AG09309 (cell line): ENCODE results near the gene GALNT9.

Experiments used
- DNase-seq: peaks from one replicate; pipeline ENCODE4 v3.0.0-alpha.2; 2010; ENCODE audit warnings: low read depth
- H3K4me3 ChIP-seq: 2 replicates; pipeline ENCODE4 v1.5.1; 2011; ENCODE audit warnings: mild to moderate bottlenecking, low read depth, low read length, moderate library complexity; ENCODE audit not compliant: control insufficient read depth
- CTCF ChIP-seq: IDR thresholded peaks from 2 replicates; pipeline ENCODE4 v1.5.1; 2011; ENCODE audit warnings: mild to moderate bottlenecking, low read depth, low read length, inconsistent platforms; ENCODE audit not compliant: insufficient read depth, control insufficient read depth; ENCODE audit errors: missing control alignments

Gene GALNT9

GRCh38 chr12:132324841-132325732 lies 4.3 kb downstream of the GALNT9 start:
- no peak overlapping the region for H3K4me3 ChIP-seq
- DNase-seq, result no peak
- TF ChIP-seq CTCF, result no peak

GRCh38 chr12:132324173-132324572 lies 5.2 kb downstream of the GALNT9 start:
- no peak overlapping the region for H3K4me3 ChIP-seq
- DNase-seq, result no peak
- TF ChIP-seq CTCF, result no peak

- DNase-seq, result no peak
- no peak overlapping the region for H3K4me3 ChIP-seq
- TF ChIP-seq CTCF, result no peak
These were observed 6.0 kb downstream of the GALNT9 start for GRCh38 chr12:132323171-132324010.

- H3K4me3 ChIP-seq, result no peak overlapping the region
- no peak for DNase-seq
- no peak for TF ChIP-seq CTCF
These were observed 6.9 kb downstream of the GALNT9 start for GRCh38 chr12:132322206-132323132.

- TF ChIP-seq CTCF, result no peak
- DNase-seq, result no peak
- H3K4me3 ChIP-seq, result no peak overlapping the region
These were observed 7.9 kb downstream of the GALNT9 start for GRCh38 chr12:132321321-132322118.

- TF ChIP-seq CTCF, result no peak
- H3K4me3 ChIP-seq, result no peak overlapping the region
- no peak for DNase-seq
These were observed 8.6 kb downstream of the GALNT9 start for GRCh38 chr12:132320767-132321211.
